Uterus (tissue), 2 donors: ENCODE results near the gene KRTAP10-5.

Source experiments
- POLR2A ChIP-seq, 2 donors: fragments of 450-650 bp; IDR thresholded peaks; one replicate each; pipeline ENCODE4 v1.6.1; 2016; ENCODE audit warnings: antibody characterized with exemption in 2 of 2, mild to moderate bottlenecking in 1 of 2, moderate library complexity in 1 of 2
- TF ChIP-seq, protein P1 (sequence below), 4 experiments: fragments of 200-600 bp in 2 of 4; fragments of 450-650 bp in 2 of 4; sonication (generic) in 2 of 4; IDR thresholded peaks; one replicate each; pipeline ENCODE4 v1.5.1; 2016 to 2019; ENCODE audit warnings: antibody characterized with exemption in 4 of 4, mild to moderate bottlenecking in 2 of 4, moderate library complexity in 1 of 4

DNA sequence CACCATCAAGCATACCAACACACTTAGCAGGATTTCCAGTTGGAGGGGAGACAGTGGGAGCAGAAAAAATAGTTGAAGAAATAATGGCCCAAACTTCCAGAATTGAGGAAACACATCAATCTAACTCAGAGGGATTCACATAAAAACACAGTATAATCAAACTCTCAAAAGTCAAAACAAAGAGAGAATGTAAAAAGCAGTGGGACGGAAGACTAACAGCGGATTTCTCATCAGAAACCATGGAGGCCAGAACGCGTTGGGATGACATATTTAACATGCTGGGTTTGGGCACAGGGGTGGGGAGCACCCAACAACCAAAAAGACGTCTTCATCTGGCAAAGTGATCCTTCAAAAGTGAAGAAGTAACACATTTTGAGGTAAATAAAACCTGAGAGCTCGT, 39.5 kb upstream of the KRTAP10-5 start:
- TF ChIP-seq, protein P1, sequence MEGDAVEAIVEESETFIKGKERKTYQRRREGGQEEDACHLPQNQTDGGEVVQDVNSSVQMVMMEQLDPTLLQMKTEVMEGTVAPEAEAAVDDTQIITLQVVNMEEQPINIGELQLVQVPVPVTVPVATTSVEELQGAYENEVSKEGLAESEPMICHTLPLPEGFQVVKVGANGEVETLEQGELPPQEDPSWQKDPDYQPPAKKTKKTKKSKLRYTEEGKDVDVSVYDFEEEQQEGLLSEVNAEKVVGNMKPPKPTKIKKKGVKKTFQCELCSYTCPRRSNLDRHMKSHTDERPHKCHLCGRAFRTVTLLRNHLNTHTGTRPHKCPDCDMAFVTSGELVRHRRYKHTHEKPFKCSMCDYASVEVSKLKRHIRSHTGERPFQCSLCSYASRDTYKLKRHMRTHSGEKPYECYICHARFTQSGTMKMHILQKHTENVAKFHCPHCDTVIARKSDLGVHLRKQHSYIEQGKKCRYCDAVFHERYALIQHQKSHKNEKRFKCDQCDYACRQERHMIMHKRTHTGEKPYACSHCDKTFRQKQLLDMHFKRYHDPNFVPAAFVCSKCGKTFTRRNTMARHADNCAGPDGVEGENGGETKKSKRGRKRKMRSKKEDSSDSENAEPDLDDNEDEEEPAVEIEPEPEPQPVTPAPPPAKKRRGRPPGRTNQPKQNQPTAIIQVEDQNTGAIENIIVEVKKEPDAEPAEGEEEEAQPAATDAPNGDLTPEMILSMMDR (IDR thresholded peaks at IDR 0.05): no peak
- no peak for TF ChIP-seq POLR2A (IDR thresholded peaks at IDR 0.05)
